ENCODE data around the gene KIFAP3.
"Not testable (repeated sequence)": the region's sequence is repeated elsewhere in the genome, so short reads cannot be mapped to it uniquely, and the experiment has no call there.

The KIFAP3 gene

DNA sequence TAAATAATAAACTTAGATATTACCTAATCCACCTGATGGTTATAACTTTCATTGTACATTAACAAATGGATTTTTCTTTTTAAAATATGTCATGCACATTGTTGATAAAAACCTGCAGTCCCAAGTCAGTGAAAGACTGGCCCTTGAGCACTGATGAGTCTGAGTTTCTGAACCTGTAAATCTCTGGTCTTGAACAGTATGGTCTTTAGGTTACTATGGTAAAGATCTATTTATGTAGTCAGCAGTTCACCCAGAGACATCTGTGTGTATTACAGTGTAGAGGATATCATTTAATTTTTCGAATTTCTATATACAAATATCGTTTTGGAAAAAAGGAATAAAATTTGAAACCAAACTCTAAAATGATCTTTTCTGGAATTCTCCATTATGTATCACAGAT, 150.4 kb downstream of the KIFAP3 start:
- DNase-seq (ENCODE audit: low read depth): no peak

DNA sequence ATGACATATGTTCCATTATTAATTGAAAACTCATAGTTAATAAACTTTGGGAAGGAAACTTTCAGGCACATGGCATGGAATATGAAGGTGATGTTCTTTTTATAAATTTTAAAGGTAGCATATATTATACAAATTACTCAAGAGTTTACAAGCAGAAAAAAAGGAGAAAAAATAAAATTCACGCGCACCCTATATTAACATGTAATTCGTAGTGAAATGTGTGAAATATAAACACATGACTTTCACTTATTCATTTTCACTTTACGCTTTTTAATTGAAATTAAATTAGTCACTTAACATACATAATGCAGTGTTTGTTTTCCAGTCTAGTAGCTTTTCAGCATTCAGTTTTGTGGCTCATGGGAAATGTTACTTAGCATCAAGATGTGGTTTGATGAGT, 153.4 kb downstream of the KIFAP3 start:
- DNase-seq (ENCODE audit: low read depth): no peak

DNA sequence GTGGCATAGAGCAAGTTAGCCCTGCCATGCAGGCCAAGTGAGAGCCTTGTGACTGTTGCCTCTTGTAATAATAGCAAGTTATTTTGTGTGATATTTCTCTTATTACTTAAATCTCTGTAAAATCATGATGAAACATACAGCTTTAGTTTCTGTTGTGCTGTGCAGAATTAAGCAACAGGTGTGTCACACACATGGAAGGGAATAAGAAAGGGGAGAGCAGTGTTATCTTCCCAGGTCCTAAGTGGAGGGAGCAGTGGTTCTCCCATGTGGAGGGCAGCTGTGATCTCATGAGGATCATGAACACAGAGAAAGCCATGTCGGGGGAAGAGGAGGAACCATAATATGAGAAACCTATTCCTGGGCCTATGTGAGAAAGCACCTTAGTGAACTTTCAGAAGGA, 155.6 kb downstream of the KIFAP3 start:
- DNase-seq (ENCODE audit: low read depth): no peak

DNA sequence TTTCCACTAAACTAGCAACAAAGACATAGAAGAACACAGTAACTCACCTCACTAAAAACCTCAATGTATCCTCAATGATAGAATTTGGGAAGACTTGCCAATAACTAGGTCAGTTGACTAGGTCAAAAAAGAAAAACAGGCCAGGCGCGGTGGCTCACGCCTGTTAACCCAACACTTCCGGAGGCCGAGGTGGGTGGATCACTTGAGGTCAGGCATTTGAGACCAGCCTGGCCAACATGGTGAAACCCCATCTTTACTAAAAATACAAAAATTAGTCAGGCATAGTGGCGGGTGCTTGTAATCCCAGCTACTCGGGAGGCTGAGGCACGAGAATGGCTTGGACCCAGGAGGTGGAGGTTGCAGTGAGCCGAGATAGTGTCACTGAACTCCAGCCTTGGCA, 156.3 kb downstream of the KIFAP3 start:
- not testable (repeated sequence) for DNase-seq (ENCODE audit: low read depth)

DNA sequence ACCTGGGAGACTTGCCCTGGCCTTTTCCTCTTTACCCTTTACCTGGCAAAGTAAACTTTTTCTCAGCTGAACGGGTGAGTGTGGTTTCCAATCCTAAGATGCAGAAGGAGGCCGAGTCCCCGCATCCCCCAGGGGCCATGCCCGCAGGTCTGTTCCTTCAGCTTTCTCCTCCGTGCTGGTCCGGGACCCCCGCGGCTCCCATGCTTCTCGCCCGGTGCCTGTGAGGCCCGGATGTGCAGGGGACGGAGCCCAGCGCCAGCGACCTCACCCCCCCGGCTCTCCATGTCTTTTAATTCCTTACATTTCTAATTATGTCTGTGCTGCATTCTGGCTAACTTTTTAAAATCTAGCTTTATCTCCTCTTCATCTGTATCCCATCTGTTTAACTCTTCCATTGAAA, 159.3 kb downstream of the KIFAP3 start:
- DNase-seq (ENCODE audit: low read depth): no peak

DNA sequence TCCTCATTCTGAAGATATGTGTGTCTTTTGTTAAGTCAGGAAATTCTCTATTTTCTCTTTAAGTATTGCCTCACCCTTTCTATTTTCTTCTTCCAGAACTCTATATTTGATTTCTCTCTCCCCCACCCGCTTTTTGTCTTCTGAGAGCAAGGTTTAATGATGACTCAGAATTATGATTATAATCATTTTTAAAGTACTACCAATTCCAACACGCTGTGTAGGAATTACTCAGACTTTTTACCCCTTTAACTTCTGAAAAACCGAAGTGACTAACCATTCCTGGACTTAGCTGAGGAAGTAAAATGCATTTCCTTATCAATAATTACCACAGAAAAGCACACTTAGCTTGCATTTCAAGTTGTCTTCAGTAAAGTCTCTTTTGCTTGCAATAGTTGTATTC, 160.0 kb downstream of the KIFAP3 start:
- no peak for DNase-seq (ENCODE audit: low read depth)

DNA sequence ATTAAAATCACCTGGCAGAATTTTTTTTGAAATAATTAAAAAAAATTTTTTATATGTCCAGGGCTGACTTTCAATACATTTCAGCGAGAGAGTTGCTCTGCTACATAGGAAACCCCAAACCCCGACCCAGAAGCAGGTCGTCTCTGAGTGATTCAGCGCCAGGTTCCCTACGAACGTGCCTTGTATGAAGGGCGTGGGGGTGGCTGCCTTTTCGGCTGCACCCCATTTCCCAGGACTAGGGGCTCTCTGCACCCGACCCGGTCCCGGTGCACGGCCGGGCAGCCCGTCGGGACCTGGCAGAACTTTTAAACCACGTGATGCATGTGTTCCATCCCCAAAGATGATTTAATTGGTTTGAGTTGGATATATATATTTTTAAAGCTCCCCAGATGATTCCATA, 165.0 kb downstream of the KIFAP3 start:
- DNase-seq (ENCODE audit: low read depth): no peak

DNA sequence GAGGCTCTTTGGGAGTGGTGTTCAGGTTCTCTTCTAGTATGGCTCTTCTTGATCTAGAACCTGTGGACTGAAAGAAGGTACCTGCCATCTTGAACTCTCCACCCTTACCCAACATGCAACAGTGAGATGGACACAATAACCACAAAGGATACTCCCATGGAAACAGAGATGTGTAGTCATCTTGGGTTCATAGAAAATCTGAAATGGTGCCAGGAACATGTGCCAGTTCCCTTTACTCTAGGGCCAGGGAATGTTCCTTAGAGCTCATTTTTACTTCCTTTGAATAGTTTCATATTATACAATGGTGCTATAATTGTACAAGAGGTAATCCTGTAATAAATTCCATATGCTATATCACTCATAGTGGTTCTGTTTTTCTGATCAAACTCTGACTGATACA, 167.6 kb downstream of the KIFAP3 start:
- DNase-seq (ENCODE audit: low read depth): no peak

DNA sequence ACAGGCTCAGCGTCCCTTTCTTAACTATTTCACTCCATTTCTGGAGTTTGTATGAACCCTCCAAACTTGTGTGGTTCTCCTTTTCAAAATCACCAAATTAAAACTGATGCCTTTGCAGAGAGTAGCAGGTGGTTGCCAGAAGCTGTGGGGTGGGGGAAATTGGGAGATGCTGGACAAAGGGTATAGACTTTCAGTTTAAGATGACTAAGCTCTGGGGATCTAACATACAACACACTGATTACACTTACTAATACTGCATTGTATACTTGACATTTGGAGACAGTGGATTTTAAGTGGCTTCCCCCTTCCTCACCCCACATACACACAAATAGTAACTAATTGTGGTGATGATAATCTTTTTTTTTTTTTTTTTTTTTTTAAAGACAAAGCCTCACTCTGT, 169.7 kb downstream of the KIFAP3 start:
- DNase-seq (ENCODE audit: low read depth): no peak

DNA sequence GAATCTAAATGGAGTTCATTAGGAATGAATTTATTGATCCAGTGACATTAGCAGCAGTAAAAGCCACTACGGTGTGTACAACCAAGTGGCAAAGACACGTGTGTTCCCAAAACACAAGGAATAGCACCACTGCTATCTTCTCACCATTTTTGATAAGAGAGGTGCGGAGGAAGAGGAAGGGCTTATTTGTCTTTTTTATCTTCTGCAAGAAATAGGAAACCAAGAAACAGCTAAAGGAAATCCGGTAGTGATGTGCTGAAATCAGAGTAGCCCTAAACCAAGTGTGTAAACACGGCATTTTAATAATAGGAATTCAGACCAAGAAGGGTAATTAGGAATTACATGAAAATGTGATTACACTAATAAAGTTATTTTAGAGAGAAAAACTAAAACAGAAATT, 171.7 kb downstream of the KIFAP3 start:
- no peak for DNase-seq (ENCODE audit: low read depth)

DNA sequence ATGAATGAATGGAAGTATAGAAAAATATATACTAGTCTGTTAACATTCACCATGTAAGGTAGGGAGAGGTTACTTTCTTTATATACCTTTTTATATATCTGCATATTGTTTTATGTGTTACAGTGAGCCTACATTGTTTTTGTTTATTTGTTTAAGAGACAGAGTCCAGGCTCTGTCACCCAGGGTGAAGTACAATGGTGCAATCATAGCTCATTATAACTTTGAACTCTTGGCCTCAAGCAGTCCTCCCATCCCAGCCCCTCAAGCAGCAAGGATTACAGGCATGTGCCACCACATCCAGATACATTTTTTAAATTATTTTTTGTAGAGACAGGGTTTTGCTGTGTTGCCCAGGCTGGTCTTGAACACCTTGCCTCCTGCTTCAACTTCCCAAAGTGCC, 173.4 kb downstream of the KIFAP3 start:
- no peak for DNase-seq (ENCODE audit: low read depth)

DNA sequence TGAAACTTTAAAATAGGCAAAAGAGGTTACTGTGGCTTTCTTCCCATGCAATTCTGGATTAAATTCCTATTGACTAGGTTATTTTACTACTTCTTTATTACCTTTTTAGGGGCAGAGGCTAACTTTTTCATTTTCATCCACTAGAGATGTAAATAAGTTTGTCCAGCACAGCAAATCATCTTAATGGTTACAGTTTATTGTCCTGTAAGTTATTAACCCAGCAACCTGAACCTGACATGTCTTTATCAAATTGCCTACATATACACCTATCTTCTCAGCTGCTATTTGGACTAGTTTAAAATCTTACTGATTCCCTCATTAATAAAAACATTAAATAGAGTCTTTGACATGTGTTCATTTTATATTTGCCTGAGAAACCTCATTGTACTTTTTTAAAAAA, 173.9 kb downstream of the KIFAP3 start:
- no peak for DNase-seq (ENCODE audit: low read depth)

DNA sequence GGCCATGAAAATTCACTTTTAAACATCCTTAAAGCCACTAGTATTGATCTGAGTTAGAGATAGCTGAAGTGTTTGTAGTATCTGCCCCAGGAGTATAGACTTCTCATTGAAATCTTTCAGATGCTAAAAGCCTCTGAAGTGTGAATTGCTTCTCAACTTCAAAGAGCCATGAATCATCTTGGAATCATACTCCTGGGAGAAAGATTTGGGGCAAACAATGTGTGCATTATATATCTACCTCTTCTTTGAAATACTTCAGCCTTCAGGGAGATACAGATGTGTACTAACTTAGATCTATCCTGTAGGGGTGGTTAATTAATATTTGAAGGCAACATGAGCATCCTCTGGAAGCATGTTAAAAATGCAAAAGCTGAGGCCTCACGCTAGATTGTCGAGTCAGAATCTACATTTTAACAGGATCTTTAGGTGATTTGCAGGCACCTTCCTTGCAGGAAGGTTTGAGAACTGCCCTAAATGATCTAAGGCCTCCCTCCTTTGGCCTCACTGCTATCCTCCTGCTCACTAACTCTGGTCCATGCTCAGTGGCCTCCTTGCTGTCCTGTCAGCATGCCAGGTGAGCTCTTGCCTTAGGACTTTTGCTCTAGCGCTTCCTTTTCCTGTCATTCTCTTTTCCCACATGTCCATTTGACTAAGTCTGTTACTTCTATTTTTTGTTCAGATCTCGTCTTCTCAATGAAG, 174.8 kb downstream of the KIFAP3 start:
- DNase-seq (ENCODE audit: low read depth): no peak

DNA sequence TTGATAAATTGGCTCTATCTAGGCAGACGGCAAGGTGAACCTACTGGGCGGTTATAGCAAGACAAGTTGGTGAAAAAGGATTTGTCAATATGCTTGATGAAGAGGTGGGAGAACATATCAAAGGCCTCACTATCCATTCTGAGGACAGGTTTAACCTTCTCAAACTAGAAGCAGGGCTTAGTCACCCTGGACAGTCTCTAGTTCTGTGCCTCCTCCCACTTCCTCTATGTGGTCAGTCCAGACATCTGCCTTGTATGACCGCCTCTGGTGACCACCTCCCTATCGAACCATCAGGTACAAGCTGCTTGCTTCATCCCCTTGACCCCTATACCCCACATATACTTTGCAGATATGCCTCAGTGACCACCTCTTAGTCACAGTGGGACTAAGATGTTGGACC, 178.5 kb downstream of the KIFAP3 start:
- no peak for DNase-seq (ENCODE audit: low read depth)

DNA sequence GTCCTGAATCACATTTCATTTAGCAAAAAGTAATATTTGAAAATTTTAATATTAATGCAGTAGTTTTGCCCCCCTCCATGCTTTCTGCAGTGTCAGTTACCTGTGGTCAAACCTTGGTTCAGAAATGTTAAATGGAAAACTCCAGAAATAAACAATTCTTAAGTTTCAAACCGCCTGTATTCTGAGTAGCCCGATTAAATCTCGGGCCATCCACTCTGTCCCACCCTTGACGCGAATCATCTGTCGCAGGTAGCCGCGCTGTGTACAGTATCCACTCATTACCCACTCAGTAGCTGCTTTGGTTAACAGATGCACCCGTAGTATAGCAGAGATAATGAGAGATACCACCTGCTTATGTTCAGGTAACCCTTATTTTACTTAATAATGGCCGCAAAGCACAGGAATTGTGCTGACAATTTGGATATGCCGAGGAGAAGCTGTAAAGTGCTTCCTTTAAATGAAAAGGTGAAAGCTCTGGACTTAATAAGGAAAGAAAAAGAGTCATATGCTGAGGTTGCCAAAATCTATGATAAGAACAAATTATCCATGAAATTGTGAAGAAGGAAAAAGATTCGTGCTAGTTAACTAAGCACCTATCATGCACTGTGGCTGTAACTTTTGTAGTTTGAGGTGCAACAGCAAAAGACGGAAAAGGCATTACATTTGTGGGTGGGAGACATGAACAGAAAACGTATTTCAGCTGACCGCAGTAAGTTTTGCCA, 179.9 kb downstream of the KIFAP3 start:
- DNase-seq (ENCODE audit: low read depth): no peak

DNA sequence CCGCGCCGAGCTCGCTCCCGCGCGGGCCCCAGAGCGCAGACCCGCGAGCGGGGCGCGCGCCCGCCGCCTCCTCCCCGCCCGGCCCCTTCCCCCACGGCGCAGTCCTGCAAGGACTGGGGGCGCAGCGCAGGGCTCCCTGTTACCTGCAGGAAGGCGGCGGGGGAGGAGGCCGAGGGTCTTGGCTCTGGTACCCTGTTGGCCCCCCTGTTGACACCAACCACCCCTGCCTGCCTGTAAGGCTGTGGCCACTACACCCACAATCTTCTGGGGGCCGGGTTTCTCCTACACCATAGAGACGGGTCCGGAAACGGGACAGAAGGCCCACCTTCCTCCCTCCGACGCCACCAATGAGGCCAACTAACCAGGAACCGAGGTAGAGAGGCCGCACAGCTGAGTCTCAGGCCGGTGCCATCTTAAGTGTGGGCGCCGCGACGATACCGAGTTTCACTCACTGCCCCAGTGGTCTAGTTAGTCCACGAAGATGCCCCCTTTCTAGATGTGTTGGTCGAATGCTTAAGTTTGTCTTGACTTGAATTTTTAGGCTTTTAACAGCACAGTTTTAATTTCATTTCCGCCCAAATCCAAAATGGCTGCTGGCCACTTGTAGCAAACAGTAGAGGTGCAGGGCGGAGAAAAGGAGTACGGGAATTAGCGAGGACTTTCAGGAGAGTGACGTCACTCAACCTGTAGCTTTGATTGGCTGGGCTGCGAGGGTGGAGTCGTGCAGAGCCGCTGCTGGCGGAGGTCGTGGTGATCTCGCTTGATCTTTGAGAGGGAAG, 180.7 kb downstream of the KIFAP3 start, which contains the start of gene SCYL3:
Gene SCYL3, minus strand, starts transcription at position 252 of the 779 bp plus-strand sequence. CDS start 5,056 bp downstream, outside the sequence.
- DNase-seq (ENCODE audit: low read depth): peak; percentile 82

DNA sequence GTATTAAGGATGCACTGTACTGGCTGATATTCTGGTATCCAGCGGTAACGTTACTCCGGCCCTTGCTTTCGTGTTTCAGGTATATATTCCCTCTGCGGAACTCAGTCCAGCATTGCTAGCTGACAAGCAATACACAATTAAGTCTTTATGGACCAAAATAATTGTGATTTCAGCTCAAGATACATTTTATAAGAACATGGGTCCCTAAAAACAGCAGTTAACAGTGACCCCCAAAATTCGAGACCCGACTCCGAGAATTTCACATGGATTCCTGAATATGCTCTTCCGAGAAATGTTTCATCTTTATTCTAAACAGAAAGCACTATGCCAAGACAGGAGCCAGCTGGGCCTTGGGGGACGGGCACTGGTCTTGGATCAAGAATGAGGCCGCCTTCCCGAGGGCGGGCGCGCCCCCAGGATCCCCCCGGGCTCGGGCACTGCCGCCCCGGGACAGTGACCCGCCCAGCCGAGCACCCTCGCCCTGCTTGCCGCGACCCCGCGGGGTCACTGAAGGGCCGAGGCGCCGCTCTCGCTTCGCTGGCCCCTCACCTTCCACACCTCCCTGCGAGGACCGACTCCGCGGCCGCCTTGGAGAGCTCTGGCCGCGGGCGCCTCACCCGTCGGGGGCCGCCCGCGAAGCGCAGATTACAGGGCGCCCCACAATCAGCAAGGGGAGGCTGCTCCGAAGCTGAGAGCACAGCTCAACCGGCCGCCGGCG, 181.4 kb downstream of the KIFAP3 start:
- no peak for DNase-seq (ENCODE audit: low read depth)

DNA sequence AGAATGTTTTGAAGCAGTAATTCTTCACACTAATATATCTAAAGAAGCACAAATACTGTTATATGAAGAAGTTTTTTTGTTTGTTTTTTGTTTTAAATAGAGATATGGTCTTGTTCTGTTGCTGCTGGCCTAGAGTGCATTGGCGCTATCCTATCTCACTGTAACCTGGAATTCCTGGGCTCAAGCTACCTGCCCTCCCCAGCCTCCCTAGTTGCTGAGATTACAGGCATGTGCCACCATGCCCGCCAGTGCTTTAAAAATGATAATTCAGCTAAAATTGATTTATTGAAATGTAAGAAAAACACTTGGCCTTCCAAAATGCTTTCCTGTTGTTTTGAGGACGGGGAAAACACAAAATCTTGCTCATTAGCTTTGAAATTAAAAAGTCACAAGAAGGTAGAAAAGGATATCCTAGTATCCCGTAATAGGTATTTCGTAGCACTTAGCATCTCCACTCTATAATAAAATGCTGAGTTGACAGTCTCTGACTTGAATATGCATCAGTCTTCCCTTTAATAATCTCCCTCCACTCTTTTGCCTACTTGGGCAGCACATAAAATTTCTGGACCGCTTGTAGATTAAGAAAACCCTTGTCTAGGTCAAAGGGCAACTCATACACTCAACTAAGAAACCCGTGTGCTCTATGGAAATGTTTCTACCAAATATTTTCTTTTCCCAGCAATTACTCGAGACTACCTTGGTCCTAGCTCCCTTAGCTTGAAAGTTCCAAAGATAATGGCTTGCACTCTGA, 182.1 kb downstream of the KIFAP3 start:
- DNase-seq (ENCODE audit: low read depth): no peak

DNA sequence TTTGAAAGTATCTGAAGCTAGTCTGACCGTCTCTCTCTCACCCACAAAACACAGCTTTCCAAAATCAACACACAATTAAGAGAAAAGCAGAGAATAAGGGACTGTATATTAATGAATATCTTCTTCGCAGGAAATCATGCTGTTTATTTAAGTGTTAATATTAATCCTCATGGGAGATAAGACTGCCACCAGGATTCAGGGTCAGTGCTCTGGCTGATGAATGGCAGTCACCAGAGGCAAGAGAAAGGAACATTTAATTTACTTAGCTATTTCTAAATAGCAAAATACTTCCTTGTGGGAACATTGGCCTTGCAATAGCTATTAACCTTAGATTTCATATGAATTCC, 183.0 kb downstream of the KIFAP3 start:
- DNase-seq (ENCODE audit: low read depth): no peak

DNA sequence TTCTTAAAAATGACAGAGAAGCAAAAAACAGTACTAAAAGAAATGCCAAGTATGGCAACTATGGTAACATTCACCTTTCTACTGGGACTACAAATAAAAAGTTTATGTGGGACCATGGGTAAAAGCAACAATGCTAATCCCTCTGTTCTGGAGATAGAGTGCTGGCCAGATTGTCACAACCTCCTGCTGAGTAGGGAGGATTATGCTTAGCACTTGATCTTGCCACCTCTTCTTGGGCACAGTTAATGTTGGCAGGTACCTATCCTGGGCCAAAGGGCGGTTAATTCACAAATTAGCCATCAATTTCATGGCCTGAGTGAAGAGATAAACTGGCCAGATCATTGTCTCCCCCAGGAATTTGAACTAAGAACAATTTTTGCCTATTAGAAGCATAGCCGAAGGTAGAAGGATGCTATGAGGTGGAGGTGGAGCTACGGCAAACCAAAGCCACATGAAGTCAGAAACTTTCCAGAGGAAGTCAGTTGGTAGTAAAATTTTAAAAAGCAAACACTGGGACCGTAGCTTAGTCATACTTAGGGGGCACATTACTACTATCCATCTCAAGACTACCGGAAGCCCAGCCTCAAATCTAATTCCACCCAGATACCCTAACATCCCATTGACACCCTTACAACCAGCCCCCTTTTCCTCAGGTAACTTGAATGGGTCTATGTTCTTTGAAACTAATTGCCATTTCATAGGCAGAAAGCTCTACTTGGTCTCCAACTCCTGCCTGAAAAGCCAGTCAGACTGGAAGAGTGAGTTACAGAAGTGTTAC, 183.5 kb downstream of the KIFAP3 start:
- no peak for DNase-seq (ENCODE audit: low read depth)

DNA sequence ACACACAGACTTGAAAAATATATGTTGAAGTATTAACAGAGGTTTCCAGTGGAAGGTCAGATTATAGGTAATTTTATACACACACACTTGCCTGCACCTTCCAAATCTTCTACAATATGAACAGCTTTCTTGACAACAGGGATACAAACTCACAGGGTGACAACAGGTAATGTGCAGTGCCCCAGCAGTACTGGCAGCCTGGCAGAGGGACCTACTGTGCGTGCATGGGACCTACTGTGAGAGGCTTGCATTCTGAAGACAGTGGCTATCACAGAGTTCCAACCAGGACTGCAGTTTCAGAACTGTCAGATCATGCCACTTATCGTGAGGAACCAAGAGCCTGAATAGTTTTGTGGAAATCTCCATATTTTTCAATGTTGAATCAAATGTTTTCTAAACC, 184.6 kb downstream of the KIFAP3 start:
- DNase-seq (ENCODE audit: low read depth): no peak
